Urothelium cell line (cell line): ENCODE measurements around the gene C21orf58.
A peak's percentile ranks its signal among the peaks of the same experiment; 100 is the strongest.
"Not testable (repeated sequence)": the region's sequence is repeated elsewhere in the genome, so short reads cannot be mapped to it uniquely, and the experiment has no call there.

Experiments used
- DNase-seq: peaks from one replicate; pipeline ENCODE4 v3.0.0; 2011; ENCODE audit warnings: low spot score, mixed read lengths
- FAIRE-seq: peaks from 2 replicates; lab custom pipeline; 2011; peaks lifted over from hg19 to GRCh38; lab: Jason Lieb, UNC

C21orf58 gene

GRCh38 chr21:46325073-46325912 is 1.6 kb upstream of the C21orf58 start:
- peak; percentile 68 for DNase-seq
- FAIRE-seq: no peak

- DNase-seq: peak; percentile 96
- peak; percentile 20 for FAIRE-seq
Measured at GRCh38 chr21:46324390-46325072, 861 bp upstream of the C21orf58 start.

GRCh38 chr21:46323227-46323709 is 402 bp downstream of the C21orf58 start:
- FAIRE-seq (no peak), DNase-seq (no peak)

- FAIRE-seq: no peak
Measured at GRCh38 chr21:46322351-46323226, 1.1 kb downstream of the C21orf58 start.

DNA sequence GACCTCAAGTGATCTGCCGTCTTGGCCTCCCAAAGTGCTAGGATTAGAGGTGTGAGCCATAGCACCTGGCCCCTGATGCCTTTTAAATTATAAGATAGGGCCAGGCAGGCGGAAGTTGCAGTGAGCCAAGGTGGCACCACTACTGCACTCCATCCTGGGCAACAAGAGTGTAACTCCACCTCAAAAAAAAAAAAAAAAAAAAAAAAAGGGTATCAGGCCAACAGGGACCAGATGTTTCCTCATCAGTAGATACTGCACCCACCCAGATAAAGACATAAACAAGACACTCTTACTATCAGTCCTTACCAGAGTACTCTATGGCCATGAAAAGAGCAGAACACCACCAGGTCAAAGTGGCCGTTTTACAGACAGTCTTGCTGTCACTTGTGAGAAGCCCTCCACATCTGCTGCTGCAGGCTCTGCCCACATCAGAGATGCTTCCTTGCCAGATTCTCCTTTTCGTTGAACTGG is 3.3 kb downstream of the C21orf58 start:
- FAIRE-seq: no peak

More at GRCh38 chr21:46322351-46323226, 1.1 kb downstream of the C21orf58 start:
- no peak for DNase-seq

GRCh38 chr21:46319186-46319585 is 4.5 kb downstream of the C21orf58 start:
- DNase-seq (no peak), FAIRE-seq (no peak)

More for the DNA sequence above, 3.3 kb downstream of the C21orf58 start:
- no peak for DNase-seq

DNA sequence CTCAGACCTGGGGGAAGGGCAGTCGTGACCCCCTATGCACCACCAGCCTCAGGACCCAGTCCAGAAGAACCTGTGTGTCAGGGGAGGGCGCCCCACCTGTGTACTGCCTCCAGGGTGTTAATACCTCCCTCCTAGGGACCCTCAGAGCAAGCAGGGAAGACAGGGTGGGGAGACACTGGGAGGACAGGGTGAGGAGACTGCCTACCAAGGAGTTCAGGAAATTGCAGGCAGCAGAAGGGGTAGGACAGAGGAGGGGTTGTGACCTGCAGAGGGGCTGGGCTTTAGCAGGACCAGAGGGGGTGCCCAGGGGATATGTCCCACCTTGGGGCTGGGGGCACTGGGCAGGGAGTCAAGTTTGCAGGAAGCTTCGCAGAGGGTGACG is 5.2 kb downstream of the C21orf58 start:
- DNase-seq: no peak
- no peak for FAIRE-seq

DNA sequence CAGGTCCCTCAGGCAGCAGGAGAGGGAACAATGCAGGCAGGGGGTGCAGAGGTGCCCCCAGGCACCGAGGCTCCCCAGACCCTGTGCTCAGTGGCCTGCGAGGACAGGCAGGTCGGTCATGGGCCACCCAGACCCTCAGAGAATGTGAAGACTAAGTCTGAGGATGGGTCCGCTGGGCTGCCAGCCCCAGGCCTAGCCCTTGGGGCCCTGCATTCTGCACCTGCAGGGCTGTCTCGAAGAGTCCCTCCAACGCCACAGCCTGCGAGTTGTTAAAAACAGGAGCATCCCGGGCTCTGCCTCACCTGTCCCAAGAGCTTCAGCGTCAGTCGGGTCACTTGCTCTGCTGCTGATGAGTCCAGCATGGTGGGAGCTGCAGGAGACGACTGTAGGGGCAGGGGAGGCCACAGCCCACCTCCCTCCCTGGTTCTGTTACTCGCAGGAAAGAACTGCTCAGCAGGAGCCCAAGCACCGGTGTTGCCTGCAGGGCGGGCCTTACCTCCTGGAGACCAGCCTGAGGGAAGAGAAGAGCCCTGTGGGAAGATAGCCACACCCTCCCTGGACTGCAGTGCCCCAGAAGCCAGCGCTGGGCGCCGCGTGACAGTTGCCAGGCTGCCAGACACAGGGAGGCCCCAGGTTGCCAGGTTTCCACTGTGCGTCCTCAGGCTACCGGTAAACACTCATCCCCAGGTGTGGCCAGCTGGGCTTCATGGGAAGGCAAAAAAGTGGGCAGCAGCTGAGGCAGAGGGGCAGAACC is 5.8 kb downstream of the C21orf58 start:
- FAIRE-seq: no peak
- DNase-seq: no peak

GRCh38 chr21:46316708-46317324 is 6.9 kb downstream of the C21orf58 start:
- DNase-seq (no peak), FAIRE-seq (no peak)

DNA sequence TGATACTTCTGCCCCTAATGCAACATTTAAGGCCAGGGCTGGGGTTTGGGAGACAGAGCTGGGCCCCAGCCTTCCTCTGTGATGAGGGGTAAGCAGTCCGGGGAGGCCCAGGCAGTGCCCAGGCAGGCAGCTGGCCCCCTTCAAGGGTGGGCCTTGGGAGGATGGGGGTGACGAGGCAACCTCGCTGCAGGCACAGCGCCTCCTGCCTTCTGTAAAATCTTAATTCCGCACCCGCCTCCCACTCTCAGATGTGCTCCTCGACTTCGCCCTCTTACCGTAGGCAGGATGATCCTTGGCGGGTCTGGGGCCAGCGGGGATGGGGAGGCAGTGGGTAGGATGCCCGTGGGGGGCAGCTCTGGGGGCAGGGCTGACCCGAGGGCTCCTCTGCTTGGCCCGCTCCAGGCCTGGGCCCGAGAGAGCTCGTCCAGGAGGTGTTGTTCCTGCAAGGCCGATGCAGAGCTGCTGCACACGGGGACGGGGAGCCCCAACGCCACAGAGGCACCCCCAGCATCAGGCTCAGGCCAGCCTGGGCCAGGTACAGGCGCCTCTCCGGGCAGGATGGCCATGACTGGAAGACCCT is 9.1 kb downstream of the C21orf58 start:
- DNase-seq (no peak), FAIRE-seq (no peak)

- FAIRE-seq: no peak
Measured at GRCh38 chr21:46312949-46313348, 10.7 kb downstream of the C21orf58 start.

GRCh38 chr21:46311568-46311967 is 12.1 kb downstream of the C21orf58 start:
- DNase-seq (no peak), FAIRE-seq (peak; percentile 83)

More at GRCh38 chr21:46312949-46313348, 10.7 kb downstream of the C21orf58 start:
- no peak for DNase-seq

DNA sequence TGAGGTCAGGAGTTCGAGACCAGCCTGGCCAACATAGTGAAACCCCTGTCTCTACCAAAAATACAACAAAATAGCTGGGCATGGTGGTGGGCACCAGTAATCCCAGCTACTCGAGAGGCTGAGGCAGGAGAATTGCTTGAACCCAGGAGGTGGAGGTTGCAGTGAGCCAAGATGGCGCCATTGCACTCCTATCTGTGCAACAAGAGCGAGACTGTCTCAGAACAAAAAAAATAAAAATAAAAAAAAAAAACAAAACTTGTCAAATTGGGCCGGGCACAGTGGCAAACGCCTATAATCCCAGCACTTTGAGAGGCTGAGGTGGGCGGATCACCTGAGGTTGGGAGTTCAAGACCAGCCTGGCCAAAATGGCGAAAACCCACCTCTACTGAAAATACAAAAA is 13.4 kb downstream of the C21orf58 start:
- FAIRE-seq, DNase-seq: not testable (repeated sequence)

DNA sequence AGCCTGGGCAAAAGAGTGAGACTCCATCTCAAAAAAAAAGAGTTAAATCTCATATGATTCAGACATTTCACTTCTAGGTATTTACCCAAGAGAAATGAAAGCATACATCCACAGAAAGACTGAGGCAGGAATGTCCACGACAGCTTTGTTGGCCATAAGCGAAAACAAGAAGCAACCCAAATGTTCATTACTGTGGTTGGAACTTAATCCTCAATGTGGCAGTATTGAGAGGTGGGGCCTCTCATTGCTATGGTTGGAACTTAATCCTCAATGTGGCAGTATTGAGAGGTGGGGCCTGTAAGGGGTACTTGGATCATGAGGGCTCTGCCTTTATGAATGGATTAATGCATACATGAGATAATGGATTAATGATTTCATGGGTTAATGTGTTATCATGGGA is 15.2 kb downstream of the C21orf58 start:
- FAIRE-seq: no peak
- no peak for DNase-seq

DNA sequence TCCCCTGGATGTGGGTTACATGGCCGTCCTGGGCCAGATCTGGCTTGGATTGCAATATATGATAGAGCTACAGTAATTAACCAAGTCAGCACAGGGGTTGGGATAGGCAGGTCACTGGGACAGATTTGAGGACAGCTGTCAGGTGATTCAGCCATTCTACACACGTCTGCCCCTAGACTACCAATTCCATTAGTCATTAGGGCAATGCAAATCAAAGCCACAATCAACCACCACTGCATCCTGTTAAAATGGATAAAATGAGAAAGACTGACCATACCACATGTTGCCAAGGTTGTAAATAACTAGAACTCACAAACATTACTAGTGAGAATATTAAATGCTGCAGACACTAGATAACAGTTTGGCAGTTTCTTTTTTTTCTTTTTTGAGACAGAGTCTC is 16.0 kb downstream of the C21orf58 start:
- DNase-seq (no peak), FAIRE-seq (no peak)

DNA sequence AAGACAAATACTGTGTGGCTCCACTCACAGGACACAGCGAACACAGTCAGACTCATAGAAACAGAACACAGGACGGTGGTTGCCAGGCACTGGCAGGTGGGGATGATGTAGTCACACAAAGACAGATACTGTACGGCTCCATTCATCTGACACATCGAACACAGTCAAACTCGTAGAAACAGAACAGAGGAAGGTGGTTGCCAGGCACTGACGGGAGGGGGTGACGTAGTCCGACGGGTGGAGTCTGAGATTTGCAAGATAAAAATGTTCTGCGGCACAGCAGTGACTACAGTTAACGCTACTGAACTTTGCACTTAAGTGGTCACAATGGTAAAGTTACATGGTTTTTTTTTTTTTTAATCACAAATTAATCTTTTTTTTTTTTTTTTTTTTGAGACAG is 18.7 kb downstream of the C21orf58 start:
- no peak for DNase-seq
- no peak for FAIRE-seq

DNA sequence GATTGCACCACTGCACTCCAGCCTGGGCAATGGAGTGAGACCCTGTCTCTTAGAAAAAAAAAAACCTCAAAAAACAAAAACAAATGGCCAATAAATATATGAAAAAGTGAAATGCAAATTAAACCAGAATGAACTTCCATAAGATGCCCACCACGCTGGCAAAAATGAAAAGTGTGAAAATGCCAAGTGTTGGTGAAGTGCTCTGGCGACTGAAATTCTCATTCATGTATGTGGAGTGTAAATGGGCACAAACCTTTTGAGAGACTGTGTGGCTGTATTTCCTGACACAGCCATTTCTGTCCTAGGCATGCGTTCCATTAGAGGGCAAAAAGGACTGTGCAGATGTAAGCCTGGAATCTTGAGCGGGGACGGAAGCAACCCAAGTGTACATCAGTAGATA is 19.2 kb downstream of the C21orf58 start:
- FAIRE-seq (no peak), DNase-seq (no peak)

GRCh38 chr21:46301759-46302158 is 21.9 kb downstream of the C21orf58 start:
- DNase-seq (no peak), FAIRE-seq (no peak)

DNA sequence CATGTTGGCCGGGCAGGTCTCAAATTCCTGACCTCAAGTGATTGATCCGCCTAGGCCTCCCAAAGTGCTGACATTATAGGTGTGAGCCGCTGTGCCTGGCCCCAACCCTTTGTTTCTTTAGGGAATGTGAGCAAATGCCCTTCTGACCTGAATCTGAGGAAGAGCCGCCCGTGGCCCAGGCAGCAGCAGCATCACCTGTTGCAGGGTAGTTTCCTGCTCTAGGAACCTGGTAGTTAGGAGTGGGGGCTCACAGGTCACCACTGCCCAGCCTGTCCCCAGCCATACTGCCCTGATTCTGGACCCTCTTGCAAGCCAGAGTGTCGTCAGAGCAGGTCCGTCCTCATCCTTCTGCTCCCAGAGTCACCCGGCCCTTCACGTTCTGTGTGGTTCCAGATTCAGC is 24.5 kb downstream of the C21orf58 start:
- no peak for FAIRE-seq
- no peak for DNase-seq
